H9 (cell line): Measurements from ENCODE around the gene SEC14L5. TPM values are rescaled to one million over a fixed set of nuclear protein-coding genes. Genes with fewer than 3 reads are reported as not detected.

Experiments used
- DNase-seq: peaks from one replicate; pipeline ENCODE4 v3.0.0-alpha.2; 2017
- H2AFZ ChIP-seq: one replicate; pipeline ENCODE4 v1.6.1; 2013; ENCODE audit warnings: mild to moderate bottlenecking, low read length, control low read depth, moderate library complexity
- H2AK5ac ChIP-seq: 2 replicates; pipeline ENCODE4 v1.6.1; 2013; ENCODE audit warnings: low read length, control low read depth, mixed read lengths; ENCODE audit not compliant: insufficient read length
- H2BK120ac ChIP-seq: one replicate; pipeline ENCODE4 v1.6.1; 2013; ENCODE audit warnings: low read depth, mild to moderate bottlenecking, low read length, control low read depth, inconsistent platforms; ENCODE audit not compliant: poor library complexity, severe bottlenecking
- H2BK12ac ChIP-seq: 2 replicates; pipeline ENCODE4 v1.6.1; 2013; ENCODE audit warnings: low read length, control low read depth, mixed read lengths, low read depth; ENCODE audit not compliant: insufficient read length
- H2BK15ac ChIP-seq: 2 replicates; pipeline ENCODE4 v1.6.1; 2013; ENCODE audit warnings: low read depth, low read length, control low read depth
- H2BK20ac ChIP-seq: one replicate; pipeline ENCODE4 v1.6.1; 2013; ENCODE audit warnings: low read depth, mild to moderate bottlenecking, low read length, control low read depth, inconsistent platforms; ENCODE audit not compliant: poor library complexity, severe bottlenecking
- H2BK5ac ChIP-seq: 2 replicates; pipeline ENCODE4 v1.6.1; 2013; ENCODE audit warnings: low read length, control low read depth, mixed read lengths; ENCODE audit not compliant: insufficient read length
- H3K14ac ChIP-seq: 2 replicates; pipeline ENCODE4 v1.6.1; 2013; ENCODE audit warnings: low read length, control low read depth; ENCODE audit not compliant: insufficient read depth
- H3K18ac ChIP-seq: 2 replicates; pipeline ENCODE4 v1.6.1; 2013; ENCODE audit warnings: low read depth, mild to moderate bottlenecking, mixed read lengths, low read length, control low read depth; ENCODE audit not compliant: insufficient read length
- H3K23ac ChIP-seq: 2 replicates; pipeline ENCODE4 v1.6.1; 2013; ENCODE audit warnings: low read length, control low read depth, mixed read lengths, low read depth; ENCODE audit not compliant: insufficient read length
- H3K23me2 ChIP-seq: 2 replicates; pipeline ENCODE4 v1.6.1; 2013; ENCODE audit warnings: low read depth, mild to moderate bottlenecking, mixed read lengths, low read length, control low read depth; ENCODE audit not compliant: insufficient read length, poor library complexity, severe bottlenecking
- H3K27ac ChIP-seq: 2 replicates; pipeline ENCODE4 v1.5.1; 2013; ENCODE audit warnings: low read length, control low read depth, mixed read lengths, low read depth; ENCODE audit not compliant: insufficient read length
- H3K27me3 ChIP-seq: 2 replicates; pipeline ENCODE4 v1.6.1; 2013; ENCODE audit warnings: low read length, control low read depth, inconsistent platforms; ENCODE audit not compliant: insufficient read depth
- H3K4ac ChIP-seq: 2 replicates; pipeline ENCODE4 v1.6.1; 2013; ENCODE audit warnings: low read depth, mild to moderate bottlenecking, control low read depth, inconsistent platforms, low read length, moderate library complexity
- H3K4me1 ChIP-seq: 2 replicates; pipeline ENCODE4 v1.6.1; 2013; ENCODE audit warnings: low read length, control low read depth, inconsistent platforms; ENCODE audit not compliant: insufficient read depth
- H3K4me2 ChIP-seq: 2 replicates; pipeline ENCODE4 v1.6.1; 2013; ENCODE audit warnings: low read length, control low read depth, mixed read lengths; ENCODE audit not compliant: insufficient read length, insufficient read depth
- H3K56ac ChIP-seq: 2 replicates; pipeline ENCODE4 v1.6.1; 2013; ENCODE audit warnings: low read depth, mild to moderate bottlenecking, mixed read lengths, low read length, control low read depth; ENCODE audit not compliant: insufficient read length
- H3K79me1 ChIP-seq: 2 replicates; pipeline ENCODE4 v1.6.1; 2013; ENCODE audit warnings: low read depth, mild to moderate bottlenecking, moderate library complexity, low read length, control low read depth, inconsistent platforms; ENCODE audit not compliant: insufficient read depth, poor library complexity, severe bottlenecking
- H3K79me2 ChIP-seq: 2 replicates; pipeline ENCODE4 v1.6.1; 2013; ENCODE audit warnings: low read length, control low read depth, inconsistent platforms; ENCODE audit not compliant: insufficient read depth
- H3K9ac ChIP-seq: 2 replicates; pipeline ENCODE4 v1.6.1; 2013; ENCODE audit warnings: low read length, control low read depth, mixed read lengths; ENCODE audit not compliant: insufficient read length; ENCODE audit errors: extremely low read depth
- H3K9me3 ChIP-seq: one replicate; pipeline ENCODE4 v1.6.1; 2013; ENCODE audit warnings: low read depth, low read length, inconsistent platforms; ENCODE audit not compliant: control insufficient read depth
- H3T11ph ChIP-seq: one replicate; pipeline ENCODE4 v1.6.1; 2013; ENCODE audit warnings: mild to moderate bottlenecking, low read length, control low read depth, inconsistent platforms
- H4K20me1 ChIP-seq: one replicate; pipeline ENCODE4 v1.6.1; 2013; ENCODE audit not compliant: control insufficient read depth, insufficient read length, insufficient read depth
- H4K5ac ChIP-seq: 2 replicates; pipeline ENCODE4 v1.6.1; 2013; ENCODE audit warnings: low read depth, mild to moderate bottlenecking, mixed read lengths, low read length, control low read depth; ENCODE audit not compliant: insufficient read length
- H4K8ac ChIP-seq: replicated peaks from 2 replicates; pipeline ENCODE4 v1.6.1; 2013; ENCODE audit warnings: low read length, control low read depth, mixed read lengths, low read depth; ENCODE audit not compliant: insufficient read length
- H4K91ac ChIP-seq: 2 replicates; pipeline ENCODE4 v1.6.1; 2013; ENCODE audit warnings: low read depth, mild to moderate bottlenecking, moderate library complexity, mixed read lengths, low read length, control low read depth; ENCODE audit not compliant: insufficient read length
- H3K27ac Mint-ChIP-seq, 3 experiments: 2 replicates in 2 of 3; 3 replicates in 1 of 3; pipeline ENCODE4 v1.8.0; 2020 to 2021; ENCODE audit warnings: mixed read lengths in 3 of 3, mild to moderate bottlenecking in 1 of 3, moderate library complexity in 1 of 3
- H3K27me3 Mint-ChIP-seq: 2 replicates; pipeline ENCODE4 v1.8.0; 2021; ENCODE audit warnings: low read depth, mild to moderate bottlenecking, moderate library complexity, mixed read lengths
- H3K36me3 Mint-ChIP-seq, 3 experiments: 2 replicates in 2 of 3; 3 replicates in 1 of 3; pipeline ENCODE4 v1.8.0; 2020 to 2021; ENCODE audit warnings: low read depth in 3 of 3, mixed read lengths in 3 of 3; ENCODE audit not compliant: insufficient read depth in 1 of 3
- H3K4me1 Mint-ChIP-seq, 2 experiments: 2 replicates each; pipeline ENCODE4 v1.8.0; 2020; ENCODE audit warnings: mixed read lengths in 2 of 2
- H3K4me3 Mint-ChIP-seq, 2 experiments: 2 replicates in 1 of 2; 3 replicates in 1 of 2; pipeline ENCODE4 v1.8.0; 2020 to 2021; ENCODE audit warnings: mild to moderate bottlenecking in 2 of 2, mixed read lengths in 2 of 2, moderate library complexity in 1 of 2
- H3K9me3 Mint-ChIP-seq, 2 experiments: 2 replicates in 1 of 2; 3 replicates in 1 of 2; pipeline ENCODE4 v1.8.0; 2020; ENCODE audit warnings: mild to moderate bottlenecking in 2 of 2, mixed read lengths in 2 of 2, moderate library complexity in 1 of 2
- WGBS: extraction: QIAGEN DNeasy Blood & Tissue Kit; methylation state at CpG from one replicate; pipeline ENCODE4 v1.1.7; 2013; ENCODE audit warnings: missing lambda C conversion rate, low lambda C conversion rate, mixed read lengths; ENCODE audit not compliant: insufficient read length; ENCODE audit errors: extremely low coverage; 5-methylcytosine and 5-hydroxymethylcytosine counted together
- total RNA-seq: library from RNA; stranded (reverse); gene quantifications from 2 replicates; pipeline ENCODE4 v1.2.1, GENCODE V29; 2021
- TF ChIP-seq, protein P1 (sequence below): fragments of 200-600 bp; sonication (generic); conservative IDR thresholded peaks from 3 replicates; pipeline ENCODE4 v1.8.0; 2021; ENCODE audit warnings: antibody characterized with exemption, mild to moderate bottlenecking

SEC14L5 gene
- total RNA-seq, 1 experiment from 2014 or later = 4.1 TPM

DNA sequence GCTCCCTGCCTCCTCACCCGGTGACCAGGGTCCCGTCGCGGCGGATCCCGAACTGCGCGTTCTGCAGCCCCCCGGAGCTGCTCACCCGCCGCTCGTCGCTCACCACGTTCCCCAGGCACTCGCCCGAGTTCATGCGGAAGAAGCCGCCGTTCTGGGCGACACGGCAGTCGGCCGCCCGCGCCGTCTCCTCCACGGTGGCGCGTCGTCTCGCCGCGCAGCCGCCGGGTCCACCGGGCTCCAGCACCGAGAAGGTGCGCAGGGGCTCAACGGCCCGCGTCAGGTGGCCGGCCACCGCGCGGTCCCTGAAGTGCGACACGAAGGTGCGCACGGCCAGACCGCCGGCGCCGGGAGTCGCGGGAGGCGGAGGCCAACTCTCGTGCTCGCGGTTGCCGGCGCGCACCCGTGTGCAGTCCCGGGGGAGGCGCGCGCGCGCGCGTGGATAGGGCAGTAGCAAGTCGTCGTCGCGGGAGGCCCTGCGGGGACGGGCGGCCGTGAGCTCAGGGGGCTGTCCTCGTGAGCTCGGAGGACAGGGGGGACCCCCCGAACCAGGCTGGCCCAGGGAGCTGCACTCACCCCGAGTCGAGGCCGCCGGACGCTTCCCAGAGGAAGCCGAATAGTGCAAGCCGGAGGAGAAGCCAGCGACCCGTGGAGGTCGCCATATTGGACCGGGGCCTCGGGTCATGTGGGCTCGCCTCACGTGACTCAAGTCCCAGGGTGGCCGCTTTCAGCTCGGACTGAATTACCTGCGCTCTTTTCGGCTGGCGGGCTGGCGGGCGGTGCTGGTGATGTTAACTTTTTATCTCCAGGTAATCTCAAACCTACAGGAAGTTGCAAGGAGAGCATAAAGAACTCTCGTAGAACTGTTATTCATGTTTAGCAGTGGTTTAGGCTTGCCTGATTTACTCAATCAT lies 75.4 kb downstream of the SEC14L5 start, which contains the start of gene NAGPA:
TSS of gene NAGPA (minus strand) at position 680 of the 911 bp plus-strand sequence. CDS start at position 659, 21 bp downstream.
- Histone ChIP-seq H3K27me3 (no peaks in the 10 kb centered on the region), H3K4me1 (peaks cover 9% of the 10 kb centered on the region), H3K14ac (no peak within 1 kb of the TSS), H2BK20ac (no peak within 1 kb of the TSS), H4K91ac (no peak within 1 kb of the TSS), H2BK12ac (no peak within 1 kb of the TSS), H3K27ac (no peak within 1 kb of the TSS), H3K79me2 (no peaks in the 10 kb centered on the region), H3K4ac (no peak within 1 kb of the TSS), H4K5ac (no peak within 1 kb of the TSS), H3T11ph (no peak within 1 kb of the TSS), H2BK5ac (no peak within 1 kb of the TSS), H2AFZ (no peak within 1 kb of the TSS), H4K8ac (no peak within 1 kb of the TSS), H3K79me1 (no peaks in the 10 kb centered on the region), H2AK5ac (no peak within 1 kb of the TSS), H2BK15ac (no peak within 1 kb of the TSS), H3K9me3 (no peaks in the 10 kb centered on the region), H3K23ac (no peak within 1 kb of the TSS), H3K9ac (peak within 1 kb of the TSS; percentile 63), H3K23me2 (peaks cover 5% of the 10 kb centered on the region), H3K4me2 (peak within 1 kb of the TSS; percentile 74), H3K56ac (no peak within 1 kb of the TSS), H3K18ac (no peak within 1 kb of the TSS), H2BK120ac (no peak within 1 kb of the TSS), H4K20me1 (no peaks in the 10 kb centered on the region)
- Mint-ChIP-seq H3K9me3 (no peaks in the 10 kb centered on the region), H3K27me3 (peaks cover 5% of the 10 kb centered on the region), H3K4me3 (peak within 1 kb of the TSS; percentile 72 to 85), H3K36me3 (no peaks in the 10 kb centered on the region; a peak in 1 of 7 replicates), H3K4me1 (peaks cover 21 to 31% of the 10 kb centered on the region in 2 experiments), H3K27ac (peak within 1 kb of the TSS in 2 of 3 experiments; percentile 21 to 89; a peak in 4 of 7 replicates)
- TF ChIP-seq, protein P1, sequence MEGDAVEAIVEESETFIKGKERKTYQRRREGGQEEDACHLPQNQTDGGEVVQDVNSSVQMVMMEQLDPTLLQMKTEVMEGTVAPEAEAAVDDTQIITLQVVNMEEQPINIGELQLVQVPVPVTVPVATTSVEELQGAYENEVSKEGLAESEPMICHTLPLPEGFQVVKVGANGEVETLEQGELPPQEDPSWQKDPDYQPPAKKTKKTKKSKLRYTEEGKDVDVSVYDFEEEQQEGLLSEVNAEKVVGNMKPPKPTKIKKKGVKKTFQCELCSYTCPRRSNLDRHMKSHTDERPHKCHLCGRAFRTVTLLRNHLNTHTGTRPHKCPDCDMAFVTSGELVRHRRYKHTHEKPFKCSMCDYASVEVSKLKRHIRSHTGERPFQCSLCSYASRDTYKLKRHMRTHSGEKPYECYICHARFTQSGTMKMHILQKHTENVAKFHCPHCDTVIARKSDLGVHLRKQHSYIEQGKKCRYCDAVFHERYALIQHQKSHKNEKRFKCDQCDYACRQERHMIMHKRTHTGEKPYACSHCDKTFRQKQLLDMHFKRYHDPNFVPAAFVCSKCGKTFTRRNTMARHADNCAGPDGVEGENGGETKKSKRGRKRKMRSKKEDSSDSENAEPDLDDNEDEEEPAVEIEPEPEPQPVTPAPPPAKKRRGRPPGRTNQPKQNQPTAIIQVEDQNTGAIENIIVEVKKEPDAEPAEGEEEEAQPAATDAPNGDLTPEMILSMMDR = no peak
- no CpG with 5 or more reads among the region's 104 CpGs for WGBS
- peak; percentile 86 for DNase-seq
